GM12878 (cell line): ENCODE data around the gene RFX3. TPM values are rescaled to one million over a fixed set of nuclear protein-coding genes. Genes with fewer than 3 reads are reported as not detected.

ENCODE experiments used
- ATAC-seq: fragments of 200-7000 bp; cut with Tn5 transposase; 3 replicates; pipeline ENCODE4 v1.9.1; 2020; ENCODE audit warnings: mild to moderate bottlenecking, moderate library complexity
- BruUV-seq: library from RNA; stranded (reverse); fragments of 400-500 nt; replicated peaks from 2 replicates; lab custom pipeline; 2021; lab: Mats Ljungman, UMichigan
- CTCF ChIA-PET: fragments of 300-600 bp; sonication (Branson Sonifier 250); formaldehyde crosslinking; extraction: SDS; loops from one replicate; lab custom pipeline; 2021; ENCODE audit warnings: inconsistent platforms; lab: Yijun Ruan, JAX
- POLR2A ChIA-PET: fragments of 350-600 bp; formaldehyde crosslinking; extraction: SDS; loops from one replicate; lab custom pipeline; 2021; ENCODE audit warnings: inconsistent platforms; lab: Charles Lee
- RAD21 ChIA-PET: fragments of 300-600 bp; sonication (Branson Sonifier 250); formaldehyde crosslinking; loops from one replicate; lab custom pipeline; 2023; ENCODE audit warnings: antibody characterized with exemption; ENCODE audit not compliant: unreplicated experiment; lab: Charles Lee
- SMC1A ChIA-PET: fragments of 300-600 bp; sonication (Branson Sonifier 250); formaldehyde crosslinking; loops from one replicate; lab custom pipeline; 2023; ENCODE audit not compliant: unreplicated experiment, uncharacterized antibody; lab: Charles Lee
- DNase-seq: peaks from one replicate; pipeline ENCODE4 v3.0.0-alpha.2; 2011; ENCODE audit warnings: low read depth, low spot score
- FAIRE-seq: peaks from 3 replicates; lab custom pipeline; 2011; peaks lifted over from hg19 to GRCh38; lab: Jason Lieb, UNC
- H2AFZ ChIP-seq: 2 replicates; pipeline ENCODE4 v1.6.0; 2011; ENCODE audit warnings: low read depth, low read length, control low read depth; ENCODE audit not compliant: control insufficient read depth
- H3K27ac ChIP-seq: 2 replicates; pipeline ENCODE4 v1.5.1; 2011; ENCODE audit warnings: control low read depth; ENCODE audit not compliant: control insufficient read depth, insufficient read depth
- H3K27me3 ChIP-seq, 2 experiments: replicated peaks in 1 of 2; 2 replicates each; pipeline versions ENCODE4 v1.6.0 to v1.6.1; 2011; ENCODE audit warnings: low read length in 1 of 2; ENCODE audit not compliant: control insufficient read depth in 2 of 2, insufficient read depth in 2 of 2
- H3K36me3 ChIP-seq, 2 experiments: 2 replicates each; pipeline ENCODE4 v1.5.1; 2011; ENCODE audit warnings: low read length in 1 of 2; ENCODE audit not compliant: control insufficient read depth in 2 of 2, insufficient read depth in 2 of 2
- H3K4me1 ChIP-seq: 2 replicates; pipeline ENCODE4 v1.6.1; 2011; ENCODE audit warnings: mild to moderate bottlenecking, low read length, moderate library complexity, mixed read lengths; ENCODE audit not compliant: control insufficient read depth, insufficient read depth
- H3K4me2 ChIP-seq: 2 replicates; pipeline ENCODE4 v1.6.0; 2011; ENCODE audit warnings: control low read depth; ENCODE audit not compliant: control insufficient read depth, insufficient read depth
- H3K4me3 ChIP-seq: fragments of 200-600 bp; sonication (generic); 2 replicates; pipeline ENCODE4 v1.5.1; 2016
- H3K79me2 ChIP-seq: 2 replicates; pipeline ENCODE4 v1.6.0; 2011; ENCODE audit warnings: low read length; ENCODE audit not compliant: control insufficient read depth, insufficient read depth
- H3K9ac ChIP-seq: 2 replicates; pipeline ENCODE4 v1.8.0; 2011; ENCODE audit warnings: low read length, control low read depth, mixed read lengths; ENCODE audit not compliant: control insufficient read depth, insufficient read depth
- H3K9me3 ChIP-seq: replicated peaks from 3 replicates; pipeline ENCODE4 v1.5.1; 2011; ENCODE audit warnings: mild to moderate bottlenecking, low read length; ENCODE audit not compliant: control insufficient read depth, insufficient read depth
- H4K20me1 ChIP-seq: 2 replicates; pipeline ENCODE4 v1.6.0; 2011; ENCODE audit not compliant: control insufficient read depth, insufficient read depth
- CBX5 ChIP-seq: sonication (generic); IDR thresholded peaks from 2 replicates; pipeline ENCODE4 v1.6.1; 2016; ENCODE audit warnings: low read depth, moderate library complexity, mild to moderate bottlenecking, inconsistent platforms
- CREM ChIP-seq: IDR thresholded peaks from 2 replicates; pipeline ENCODE4 v1.6.1; 2014; ENCODE audit warnings: antibody characterized with exemption, low read depth
- CUX1 ChIP-seq: IDR thresholded peaks from 2 replicates; pipeline ENCODE4 v1.6.1; 2012; ENCODE audit warnings: improper control_type of control experiment, low read depth, low read length; ENCODE audit not compliant: insufficient replicate concordance
- MYC ChIP-seq: IDR thresholded peaks from 2 replicates; pipeline ENCODE4 v1.6.1; 2011; ENCODE audit warnings: mild to moderate bottlenecking, low read length, moderate library complexity, inconsistent platforms; ENCODE audit not compliant: insufficient read depth, insufficient replicate concordance, insufficient read length, severe bottlenecking
- NR2F1 ChIP-seq: fragments of 450-650 bp; conservative IDR thresholded peaks from 2 replicates; pipeline ENCODE4 v1.6.1; 2017; ENCODE audit warnings: mild to moderate bottlenecking
- RAD21 ChIP-seq: IDR thresholded peaks from 2 replicates; pipeline ENCODE4 v1.6.1; 2011; ENCODE audit warnings: mild to moderate bottlenecking, low read depth, low read length, moderate library complexity; ENCODE audit not compliant: insufficient read depth
- RBBP5 ChIP-seq: fragments of 200-600 bp; sonication (generic); conservative IDR thresholded peaks from 2 replicates; pipeline ENCODE4 v1.6.1; 2016
- RFX5 ChIP-seq: IDR thresholded peaks from 2 replicates; pipeline ENCODE4 v1.6.1; 2011; ENCODE audit warnings: low read depth, low read length, improper control_type of control experiment
- SKIL ChIP-seq: fragments of 450-650 bp; IDR thresholded peaks from 2 replicates; pipeline ENCODE4 v1.6.1; 2017; ENCODE audit warnings: mild to moderate bottlenecking, low read depth, inconsistent platforms; ENCODE audit not compliant: poor library complexity, severe bottlenecking
- WGBS: methylation state at CpG from one replicate; pipeline ENCODE4 v1.1.6; 2016; ENCODE audit warnings: low lambda C conversion rate; ENCODE audit not compliant: insufficient replicate concordance, insufficient coverage; ENCODE audit errors: missing lambda C conversion rate; 5-methylcytosine and 5-hydroxymethylcytosine counted together
- in situ Hi-C: fragments of 300-500 bp; cut with MboI; formaldehyde crosslinking; loops from 9 replicates; pipeline ENCODE4 v1.14.3; 2018; ENCODE audit warnings: mixed read lengths
- intact Hi-C: fragments of 100-400 bp; cut with micrococcal nuclease; formaldehyde crosslinking; loops from one replicate; pipeline ENCODE4 v1.14.2; 2022; ENCODE audit not compliant: unreplicated experiment
- polyA plus RNA-seq, 11 experiments: library from polyadenylated mRNA; depleted of rRNA in 4 of 11; unstranded in 6 of 11; stranded (reverse) in 5 of 11; fragments of >200 nt; fragmentation: Nextera tagmentation in 4 of 11; fragmentation: Illumina TruSeq in 1 of 11; extraction: Ambion mirVana in 4 of 11; extraction: Trizol in 1 of 11; gene quantifications; 1 replicate in 1 of 11; 2 replicates in 10 of 11; pipeline versions ENCODE4 v1.2.1 to v1.2.3, GENCODE V29; 2011 to 2016; ENCODE audit warnings: inconsistent platforms in 2 of 11, missing spikeins in 2 of 11, low read depth in 1 of 11
- total RNA-seq, 4 experiments: library from RNA; depleted of rRNA in 3 of 4; stranded (reverse); fragments of >200 nt in 3 of 4; fragmentation: Illumina TruSeq in 1 of 4; extraction: Trizol in 1 of 4; gene quantifications; 2 replicates each; pipeline versions ENCODE4 v1.2.1 to v1.2.3, GENCODE V29; 2013 to 2021

RFX3 gene
- total and polyA plus RNA-seq, 10 of the 15 experiments (the other 5 are each of a cell fraction or from before 2014, with no cell fraction given): 1.2 to 26.4 (median 6.7) TPM

GRCh38 chr9:3346549-3346948, 179.3 kb downstream of the RFX3 start:
- POLR2A ChIA-PET: no interaction called here
- ATAC-seq: no peak
- H2AFZ ChIP-seq: no peak overlapping the region
- no peak overlapping the region for H3K27ac ChIP-seq
- no peak overlapping the region for H3K9ac ChIP-seq
- intact Hi-C loops (no loop called here), in situ Hi-C loops (no loop called here)
- no peaks in the 10 kb centered on the region for H3K4me1 ChIP-seq
- H3K36me3 ChIP-seq: no peaks in the 10 kb centered on the region
- no peaks in the 10 kb centered on the region for H4K20me1 ChIP-seq
- RAD21 ChIA-PET: interaction anchor here (1.6 kb wide), 1 partner anchor 95 kb away, joined by 7 read pairs; no protein-coding TSS in a partner anchor
- FAIRE-seq: peak; percentile 41
- no peak overlapping the region for H3K4me3 ChIP-seq
- H3K4me2 ChIP-seq: no peak overlapping the region
- H3K27me3 ChIP-seq: no peaks in the 10 kb centered on the region
- SMC1A ChIA-PET: interaction anchor here (0.6 to 1.6 kb wide), 5 partner anchors 10 to 94 kb away, joined by 3 to 5 read pairs (median 3); no protein-coding TSS in a partner anchor
- DNase-seq: no peak
- WGBS: 96% methylated on average over 3 of the region's 3 CpGs
- no TSS peak for BruUV-seq
- CTCF ChIA-PET: interaction anchor here (1.2 kb wide), 1 partner anchor 15 kb away, joined by 6 read pairs; no protein-coding TSS in a partner anchor
- H3K9me3 ChIP-seq: no peaks in the 10 kb centered on the region; the same call in 2 of the 3 replicates
- no peaks in the 10 kb centered on the region; the same call in 1 of the 2 replicates for H3K79me2 ChIP-seq
- TF ChIP-seq SKIL: no peak

- Histone ChIP-seq H3K9me3 (no peaks in the 10 kb centered on the region; the same call in 2 of the 3 replicates), H3K9ac (no peak overlapping the region), H3K79me2 (no peaks in the 10 kb centered on the region), H3K36me3 (no peaks in the 10 kb centered on the region), H3K4me3 (no peak overlapping the region), H3K4me2 (no peak overlapping the region), H2AFZ (no peak overlapping the region), H3K27me3 (no peaks in the 10 kb centered on the region), H4K20me1 (no peaks in the 10 kb centered on the region), H3K4me1 (no peaks in the 10 kb centered on the region), H3K27ac (no peak overlapping the region)
- intact Hi-C loops: no loop called here
- CTCF ChIA-PET: interaction anchor here (2.8 kb wide), 1 partner anchor 97 kb away, joined by 13 read pairs; no protein-coding TSS in a partner anchor
- POLR2A ChIA-PET: no interaction called here
- peak; percentile 57 for ATAC-seq
- no peak for DNase-seq
- RAD21 ChIA-PET: interaction anchor here (1.1 kb wide), 1 partner anchor 9 kb away, joined by 4 read pairs; no protein-coding TSS in a partner anchor
- SMC1A ChIA-PET: interaction anchor here (1.3 to 2.0 kb wide), 4 partner anchors 9 to 25 kb away, joined by 4 to 5 read pairs (median 4); no protein-coding TSS in a partner anchor
- FAIRE-seq: no peak
- BruUV-seq: no TSS peak
- in situ Hi-C loops: no loop called here
- TF ChIP-seq NR2F1 (peak; percentile 98), RFX5 (no peak), MYC (no peak), CUX1 (no peak), RBBP5 (no peak), RAD21 (no peak), CREM (no peak), CBX5 (no peak)
These were observed 182.1 kb downstream of the RFX3 start for GRCh38 chr9:3343671-3344070.
